NCI-H146 (cell line): ENCODE measurements around the gene TNIK.
"Not testable (repeated sequence)": the region's sequence is repeated elsewhere in the genome, so short reads cannot be mapped to it uniquely, and the experiment has no call there.

ENCODE experiments used
- DNase-seq: peaks from one replicate; lab custom pipeline; 2025; lab: John Stamatoyannopoulos, UW

TNIK gene

DNA sequence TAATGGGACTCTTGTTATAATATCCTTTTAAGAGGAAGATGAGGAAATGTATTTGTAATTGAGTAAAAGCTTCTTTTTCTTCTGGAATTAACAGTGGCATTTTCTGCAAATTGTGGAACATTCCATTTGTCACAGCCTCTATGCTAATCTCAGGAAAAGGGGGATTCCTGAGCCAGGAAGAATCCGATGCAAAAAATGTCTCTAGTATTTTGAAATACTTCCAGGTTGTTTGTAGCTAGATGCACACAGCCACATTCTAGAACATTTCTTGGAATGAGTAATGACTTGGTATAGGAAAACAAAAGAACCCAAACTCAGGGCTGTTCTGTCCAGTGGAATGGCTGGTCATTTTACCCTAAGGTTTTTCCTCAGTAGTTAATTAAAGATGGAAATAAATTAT, 335.2 kb downstream of the TNIK start:
- DNase-seq, result no peak

DNA sequence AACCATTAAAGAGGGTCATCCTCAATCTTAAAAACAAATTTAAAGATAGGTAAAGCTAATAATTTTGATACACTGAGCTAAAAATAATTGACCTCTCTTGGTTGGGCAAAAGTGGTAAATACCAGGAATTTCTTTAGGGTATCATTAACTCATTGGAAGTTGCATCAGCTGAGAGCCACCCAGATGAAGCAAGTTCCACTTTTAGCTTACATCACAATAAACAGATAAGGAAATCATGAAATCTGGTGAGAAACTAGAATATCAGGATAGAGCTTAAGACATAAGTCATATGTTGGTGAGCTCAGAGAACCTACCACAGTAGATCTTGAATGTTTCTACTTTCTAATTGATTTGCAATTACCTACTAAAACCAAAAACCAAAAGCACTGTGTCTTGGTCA, 336.3 kb downstream of the TNIK start:
- DNase-seq, result no peak

DNA sequence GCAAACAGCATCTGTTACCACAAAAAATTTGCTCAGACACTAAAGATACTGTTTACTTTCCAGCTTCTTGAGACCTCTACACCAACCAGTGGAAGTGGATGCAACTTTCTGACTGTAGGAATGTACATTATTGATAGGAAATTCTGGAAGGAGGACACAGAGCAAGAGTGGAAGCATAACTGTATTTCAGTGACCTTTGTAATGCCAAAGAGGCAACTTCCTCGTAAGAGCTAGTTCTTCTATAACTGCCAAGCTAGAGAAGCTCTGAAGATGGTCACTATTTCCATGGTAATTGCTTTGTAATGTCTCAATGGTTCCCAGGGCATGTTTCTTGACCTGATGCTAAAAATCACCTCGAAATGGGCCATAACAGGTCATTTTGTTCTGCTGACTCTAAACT, 337.3 kb downstream of the TNIK start:
- DNase-seq, result no peak

DNA sequence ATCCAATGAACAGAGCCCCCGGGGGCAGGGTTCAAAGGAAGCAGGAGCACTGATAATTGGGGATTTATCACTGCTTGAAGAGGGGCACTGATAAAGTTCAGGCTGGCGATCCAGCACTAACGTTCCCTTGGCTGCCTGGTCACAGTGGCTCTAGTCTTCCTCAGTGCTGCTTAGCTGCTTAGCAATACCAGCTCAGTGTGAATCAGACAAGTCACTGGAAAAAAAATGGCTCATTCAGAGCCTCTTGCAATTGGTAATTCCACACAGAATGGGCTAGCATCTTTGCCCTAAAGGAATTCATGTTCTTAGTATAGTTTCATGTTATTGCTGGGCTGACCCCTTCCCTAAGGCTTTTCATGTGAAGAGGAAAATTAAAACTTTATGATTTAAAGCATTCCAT, 338.0 kb downstream of the TNIK start:
- no peak for DNase-seq

DNA sequence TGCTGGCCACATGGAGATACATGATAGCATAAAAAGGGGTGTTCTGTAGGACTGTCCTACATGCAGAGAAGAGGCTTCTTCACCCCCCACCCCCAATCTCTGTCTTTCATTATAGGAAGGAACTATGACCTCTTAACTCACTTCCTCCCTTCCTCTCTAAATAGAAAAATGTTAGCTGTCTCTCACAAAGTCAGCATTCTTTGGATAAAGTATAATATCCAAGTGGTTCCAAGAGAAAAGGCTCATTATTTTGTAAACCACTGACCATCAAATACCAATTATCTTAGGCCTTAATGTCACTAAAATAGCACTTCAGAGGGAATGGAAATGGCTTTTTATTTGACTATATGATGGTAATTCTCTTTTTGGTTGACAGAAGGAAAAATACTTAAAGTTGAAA, 338.4 kb downstream of the TNIK start:
- DNase-seq, result no peak

DNA sequence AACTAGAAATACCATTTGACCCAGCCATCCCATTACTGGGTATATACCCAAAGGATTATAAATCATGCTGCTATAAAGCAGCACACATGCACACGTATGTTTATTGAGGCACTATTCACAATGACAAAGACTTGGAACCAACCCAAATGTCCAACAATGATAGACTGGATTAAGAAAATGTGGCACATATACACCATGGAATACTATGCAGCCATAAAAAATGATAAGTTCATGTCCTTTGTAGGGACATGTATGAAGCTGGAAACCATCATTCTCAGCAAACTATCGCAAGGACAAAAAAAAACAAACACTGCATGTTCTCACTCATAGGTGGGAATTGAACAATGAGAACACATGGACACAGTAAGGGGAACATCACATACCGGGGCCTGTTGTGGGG, 340.8 kb downstream of the TNIK start:
- not testable (repeated sequence) for DNase-seq

DNA sequence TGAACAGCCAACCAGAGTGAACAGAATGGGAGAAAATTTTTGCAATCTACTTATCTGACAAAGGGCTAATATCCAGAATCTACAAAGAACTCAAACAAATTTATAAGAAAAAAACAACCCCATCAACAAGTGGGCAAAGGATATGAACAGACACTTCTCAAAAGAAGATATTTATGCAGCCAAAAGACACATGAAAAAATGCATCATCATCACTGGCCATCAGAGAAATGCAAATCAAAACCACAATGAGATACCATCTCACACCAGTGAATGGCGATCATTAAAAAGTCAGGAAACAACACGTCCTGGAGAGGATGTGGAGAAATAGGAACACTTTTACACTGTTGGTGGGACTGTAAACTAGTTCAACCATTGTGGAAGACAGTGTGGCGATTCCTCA, 341.2 kb downstream of the TNIK start:
- not testable (repeated sequence) for DNase-seq

DNA sequence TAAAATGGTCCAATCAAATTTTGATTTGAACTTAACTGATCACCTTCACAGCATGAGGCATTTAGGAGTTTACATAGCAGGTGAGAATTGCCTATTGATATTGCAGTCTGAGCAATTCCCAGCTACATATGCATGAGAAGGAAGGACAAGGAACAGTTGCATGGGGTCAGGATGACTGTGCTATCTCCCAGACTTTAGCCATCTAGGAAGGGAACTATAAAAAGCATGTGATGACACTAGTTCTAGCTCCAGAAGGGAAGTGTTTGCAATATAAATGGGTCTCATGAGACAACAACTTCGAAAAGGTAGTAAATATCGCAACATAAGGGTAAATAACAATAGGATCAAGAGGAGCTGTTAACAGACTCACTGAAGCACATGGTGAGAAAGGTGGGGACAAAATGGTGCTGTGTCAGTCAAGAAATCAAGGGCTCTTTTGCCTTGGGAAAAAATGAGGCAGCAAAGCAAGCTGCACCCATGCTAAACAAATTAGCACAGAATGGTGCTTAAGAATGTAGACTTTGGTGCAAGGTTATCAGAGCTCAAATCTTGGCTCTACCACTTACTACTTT, 343.3 kb downstream of the TNIK start:
- DNase-seq, result no peak

DNA sequence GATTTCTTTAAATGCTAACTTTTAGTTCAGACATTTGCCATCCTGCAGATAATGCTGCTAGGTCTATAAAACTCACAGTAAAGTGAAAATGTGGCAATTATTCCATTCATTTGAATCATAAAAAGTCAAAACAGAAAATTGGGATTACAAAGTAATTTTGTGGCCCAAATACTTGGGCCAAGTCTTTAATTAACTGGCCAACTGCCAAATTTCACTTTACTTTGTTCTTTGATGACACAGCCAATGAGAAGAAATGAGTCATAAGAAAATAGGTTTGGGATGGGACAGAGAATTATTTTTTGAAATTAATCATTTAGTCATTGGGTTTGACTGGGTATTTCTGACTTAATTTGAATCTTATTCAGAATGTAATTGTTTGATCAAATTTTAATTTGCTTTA, 343.8 kb downstream of the TNIK start:
- no peak for DNase-seq

DNA sequence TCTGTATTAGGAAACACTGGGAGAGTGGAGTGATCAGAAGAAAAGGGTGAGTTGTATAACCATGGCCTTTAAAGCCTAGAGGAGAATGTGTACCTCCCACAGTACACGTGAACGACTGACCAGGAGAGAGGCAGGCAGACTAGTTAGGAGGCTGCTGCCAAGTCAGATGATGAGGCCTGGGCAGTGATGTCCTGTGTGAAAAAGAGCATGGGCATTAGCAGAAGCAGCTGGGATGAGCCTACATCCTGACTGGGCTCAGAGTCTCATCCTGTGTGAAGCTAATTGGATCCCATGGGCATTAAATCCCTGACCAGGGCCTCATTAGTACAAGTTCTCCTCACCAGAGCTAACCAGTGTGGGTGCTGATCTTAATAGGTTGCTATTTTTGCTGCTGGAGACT, 344.5 kb downstream of the TNIK start:
- DNase-seq, result no peak

DNA sequence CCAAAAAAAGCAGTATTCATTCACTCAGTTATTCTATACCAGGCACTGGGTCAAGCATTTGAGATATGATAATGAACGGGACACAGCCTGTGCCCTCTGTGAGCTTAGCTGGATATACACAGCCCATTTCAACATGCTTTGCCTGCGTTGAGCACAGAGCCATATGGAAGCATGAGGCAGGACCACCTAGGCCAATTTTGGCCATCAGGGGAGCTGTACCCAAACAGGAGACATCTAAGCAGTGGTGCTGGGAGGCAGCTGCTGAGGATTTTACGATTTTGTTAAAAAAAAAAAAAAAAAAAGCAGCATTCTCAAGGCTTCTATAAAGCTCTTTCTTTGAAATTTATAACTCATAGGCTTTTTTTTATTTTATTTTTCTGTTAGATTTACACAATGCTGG, 346.5 kb downstream of the TNIK start:
- DNase-seq, result no peak

DNA sequence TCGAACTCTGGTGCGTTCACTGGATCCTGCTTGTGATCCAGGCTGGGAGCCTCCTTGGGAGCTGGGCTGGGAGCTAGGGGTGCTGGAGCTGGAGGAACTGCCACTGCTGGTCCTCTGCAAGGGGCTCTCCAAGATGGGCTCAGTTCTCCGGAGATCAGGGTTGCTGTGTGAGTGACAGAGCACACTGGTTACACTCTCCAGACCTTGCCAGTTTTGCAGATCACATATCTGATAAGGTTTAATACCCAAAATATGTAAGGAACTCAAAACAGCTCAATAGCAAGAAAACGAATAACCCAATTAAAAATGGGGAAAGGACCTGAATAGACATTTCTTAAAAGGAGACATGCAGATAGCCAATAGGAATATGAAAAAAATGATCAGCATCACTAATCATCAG, 349.5 kb downstream of the TNIK start:
- DNase-seq, result no peak

DNA sequence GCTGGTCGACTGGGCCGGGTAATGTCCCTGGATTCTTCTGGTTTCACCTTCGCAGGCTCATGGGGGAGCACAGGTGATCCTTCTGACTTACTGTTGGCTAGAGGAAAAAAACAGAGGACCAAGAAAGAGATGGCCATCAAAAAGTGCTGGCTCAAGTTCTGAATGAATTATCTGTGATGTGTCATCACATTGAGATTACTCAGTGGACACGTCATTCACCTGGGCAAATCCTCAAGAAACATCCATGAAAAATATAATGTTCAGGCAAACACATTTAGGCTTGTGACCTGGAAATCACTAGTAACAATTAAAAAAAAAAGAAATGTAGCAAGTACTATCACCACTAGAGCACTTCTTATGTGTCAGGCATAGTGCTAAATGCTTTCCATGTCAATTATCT, 352.1 kb downstream of the TNIK start:
- DNase-seq, result no peak

DNA sequence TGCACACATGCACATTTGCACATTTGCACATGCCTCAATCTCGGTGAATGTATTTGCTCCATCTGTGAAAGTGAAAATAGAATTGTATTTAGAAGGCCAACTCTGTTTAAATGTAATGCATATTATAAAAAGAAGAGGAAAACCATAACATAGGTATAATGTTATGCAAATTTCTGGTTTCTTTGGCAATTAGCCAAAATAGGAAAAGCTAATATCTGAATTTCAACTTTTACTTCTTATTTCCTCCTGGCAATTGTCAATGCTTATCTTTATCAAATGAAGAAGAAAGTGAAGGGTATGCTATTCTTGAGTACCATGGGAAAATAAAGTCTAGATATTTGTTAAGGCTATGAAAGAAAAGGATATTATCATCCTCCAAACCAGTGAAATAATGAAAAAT, 357.0 kb downstream of the TNIK start:
- DNase-seq, result no peak

DNA sequence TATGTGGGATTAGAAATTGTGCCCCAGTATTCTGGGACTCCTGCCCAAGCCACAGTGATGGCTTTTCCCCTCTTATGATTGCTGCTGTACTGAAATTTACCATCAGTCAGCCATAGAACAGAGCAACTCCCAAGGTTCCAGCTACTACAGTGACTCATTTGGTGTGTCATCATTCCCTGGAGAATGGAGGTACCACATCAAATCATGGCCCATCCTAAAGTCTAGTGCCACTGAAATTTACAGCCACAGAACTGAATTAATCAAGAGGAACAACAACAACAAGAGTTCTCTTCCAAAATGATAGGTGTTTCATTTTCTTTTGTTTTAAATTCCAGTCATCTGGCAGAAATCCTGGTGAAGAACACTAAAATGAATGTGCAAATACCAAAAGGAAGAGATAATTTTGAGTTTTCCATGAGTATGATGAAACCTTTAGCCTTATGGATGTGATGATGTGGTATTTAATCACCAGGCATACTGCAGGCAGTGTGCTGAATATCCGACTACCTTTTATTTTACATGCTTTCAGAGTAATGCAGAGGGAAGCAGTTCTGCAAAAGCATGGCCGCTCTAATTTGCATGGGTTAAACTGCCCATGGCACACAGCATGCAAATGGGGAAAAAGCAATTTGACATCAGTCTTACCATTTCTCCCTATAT, 358.1 kb downstream of the TNIK start:
- DNase-seq, result no peak

DNA sequence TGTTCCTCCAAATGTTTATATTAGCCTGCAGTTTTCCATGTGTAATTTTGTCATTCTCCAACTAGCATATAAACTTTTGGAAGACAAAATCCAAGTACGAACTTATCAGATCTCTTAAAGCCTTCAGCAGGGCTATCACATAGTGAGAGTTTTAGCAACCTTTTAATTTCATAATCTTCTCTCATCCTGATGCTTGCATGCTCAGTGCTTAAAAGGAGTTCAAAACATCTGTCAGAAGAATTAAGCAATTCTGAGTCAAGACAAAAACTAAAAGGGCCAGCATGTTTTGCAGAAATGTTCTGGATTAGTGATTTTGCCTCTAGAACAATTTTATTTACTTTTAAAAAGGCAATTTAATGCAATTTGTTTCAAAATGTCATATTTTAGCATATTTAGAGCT, 360.3 kb downstream of the TNIK start:
- DNase-seq, result no peak

DNA sequence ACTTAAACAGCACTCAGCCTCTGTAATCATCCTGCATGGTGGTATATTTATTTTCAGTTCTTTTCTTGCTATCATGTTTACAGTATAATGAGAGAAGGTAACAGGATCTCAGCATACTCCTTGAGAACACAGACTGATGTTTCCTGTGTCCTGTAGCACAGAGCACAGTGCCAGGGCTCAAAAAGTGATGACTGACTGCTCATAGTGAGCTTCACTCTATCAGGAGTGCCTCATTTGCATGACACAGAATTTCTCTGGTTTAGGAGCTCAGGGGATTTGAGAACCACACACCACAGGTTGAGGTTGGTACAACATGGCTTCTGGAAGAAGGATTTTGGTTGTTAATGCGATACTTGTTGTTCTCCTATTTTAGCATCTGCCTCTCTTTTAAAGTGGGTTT, 365.1 kb downstream of the TNIK start:
- DNase-seq, result no peak

DNA sequence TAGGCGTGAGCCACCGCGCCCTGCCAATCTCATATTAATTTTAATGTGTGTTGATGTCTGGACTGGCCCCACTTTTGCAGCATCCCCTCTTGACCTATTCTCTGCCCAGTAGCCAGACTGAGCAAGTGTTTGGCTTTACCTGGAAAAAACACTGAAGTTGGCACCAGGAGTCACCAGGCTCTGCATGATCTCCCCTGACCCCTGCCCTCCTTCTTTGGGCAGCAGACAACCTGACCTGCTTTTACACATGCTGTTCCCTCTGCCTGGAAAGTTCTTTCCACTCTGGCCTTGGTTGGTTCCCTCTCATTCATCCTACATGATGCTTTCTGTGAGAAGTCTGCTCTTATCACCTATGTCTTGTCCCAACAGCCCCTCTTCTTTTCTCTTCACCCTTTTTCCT, 365.8 kb downstream of the TNIK start:
- no peak for DNase-seq

DNA sequence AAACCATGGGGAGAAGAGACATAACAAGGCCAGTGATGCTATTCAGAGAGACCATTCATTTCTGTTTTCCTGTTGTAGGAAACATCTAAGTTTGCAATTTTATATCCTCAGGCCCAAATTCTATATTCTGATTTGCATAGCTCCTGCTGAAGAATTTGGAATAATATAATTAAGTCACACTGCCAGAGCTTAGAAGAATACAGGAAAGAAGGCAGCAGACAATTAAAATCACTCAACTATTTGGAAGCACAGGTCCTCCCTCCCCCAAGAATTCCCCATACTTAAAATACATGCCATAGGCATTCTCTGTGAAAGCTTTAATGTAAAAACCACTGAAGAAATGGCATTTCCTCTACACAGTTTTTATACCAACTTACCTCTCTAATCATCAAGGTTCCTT, 366.7 kb downstream of the TNIK start:
- no peak for DNase-seq

DNA sequence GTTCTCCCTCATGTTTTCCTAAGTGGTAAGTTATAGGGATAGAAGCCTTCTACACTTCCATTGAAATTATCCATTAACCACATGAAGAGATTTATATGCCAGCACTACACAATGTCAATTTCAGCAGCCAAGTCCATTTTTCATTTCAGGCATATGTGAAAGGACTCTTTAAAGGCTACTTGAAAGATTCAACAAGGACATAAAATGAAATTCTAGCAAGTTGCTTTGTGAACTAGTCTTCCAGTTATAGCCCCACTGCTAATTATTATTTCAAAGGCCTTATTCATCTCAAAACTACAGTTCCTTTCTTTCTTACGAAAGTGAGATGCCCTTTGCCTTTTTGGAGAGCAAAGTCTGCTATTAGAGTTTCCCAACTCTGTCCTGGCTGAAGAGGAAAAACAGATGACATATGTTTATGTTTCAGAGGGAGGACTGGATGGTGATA, 367.7 kb downstream of the TNIK start:
- no peak for DNase-seq

DNA sequence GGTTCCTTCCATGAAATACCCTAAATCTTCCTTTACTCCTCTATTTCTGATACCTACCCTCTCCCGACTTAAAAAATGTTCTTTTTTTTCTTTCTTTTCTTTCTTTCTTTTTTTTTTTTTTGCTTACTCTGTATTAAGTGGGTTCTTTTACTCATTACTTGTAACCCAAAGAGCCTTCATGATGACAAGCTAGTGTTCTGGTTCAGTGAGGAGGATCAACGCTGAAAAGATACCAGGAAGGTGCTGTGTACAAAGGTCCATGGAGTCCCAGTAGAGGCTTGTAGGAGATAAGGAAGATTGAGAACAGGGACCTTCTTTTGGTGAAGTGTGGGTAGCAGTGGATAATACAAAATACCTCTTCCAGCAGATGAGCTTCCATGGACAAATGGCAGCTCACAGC, 369.9 kb downstream of the TNIK start:
- no peak for DNase-seq

DNA sequence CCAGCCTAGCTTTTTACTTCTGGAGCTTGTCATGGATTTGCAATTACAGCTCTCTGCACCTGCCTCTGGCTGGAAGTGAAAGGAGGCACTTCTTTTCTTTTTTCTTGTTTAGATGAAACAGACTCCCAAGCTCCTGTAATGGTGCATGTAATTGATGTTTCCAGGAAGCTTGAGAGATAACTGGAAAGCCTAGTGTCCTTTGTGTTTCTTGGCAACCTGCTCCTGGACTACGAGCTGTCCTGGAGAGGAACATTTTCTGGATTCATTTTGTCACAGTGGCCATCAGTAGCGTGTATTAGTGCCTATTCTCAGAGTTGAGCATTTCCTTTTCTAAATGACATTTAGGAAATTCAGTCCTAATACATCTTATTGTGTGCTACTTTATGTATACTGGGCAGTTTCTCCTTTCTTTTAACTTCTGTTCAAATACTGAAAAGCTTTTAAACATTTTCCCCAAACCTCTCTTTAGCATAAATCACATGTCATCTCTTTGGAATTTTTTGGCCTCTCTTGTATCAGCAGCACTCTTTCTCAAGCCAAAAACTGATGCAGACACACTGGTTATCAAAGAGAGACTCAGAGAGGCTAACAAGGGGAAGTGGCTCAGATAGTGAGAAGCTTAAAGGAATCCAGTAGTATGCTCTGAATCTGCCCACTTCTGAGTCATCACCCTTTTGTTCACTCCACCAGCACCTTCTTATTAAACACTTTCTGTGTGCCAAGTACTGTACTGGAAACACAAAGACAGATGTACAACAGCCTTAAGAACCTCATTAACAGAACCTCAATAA, 371.0 kb downstream of the TNIK start:
- no peak for DNase-seq

DNA sequence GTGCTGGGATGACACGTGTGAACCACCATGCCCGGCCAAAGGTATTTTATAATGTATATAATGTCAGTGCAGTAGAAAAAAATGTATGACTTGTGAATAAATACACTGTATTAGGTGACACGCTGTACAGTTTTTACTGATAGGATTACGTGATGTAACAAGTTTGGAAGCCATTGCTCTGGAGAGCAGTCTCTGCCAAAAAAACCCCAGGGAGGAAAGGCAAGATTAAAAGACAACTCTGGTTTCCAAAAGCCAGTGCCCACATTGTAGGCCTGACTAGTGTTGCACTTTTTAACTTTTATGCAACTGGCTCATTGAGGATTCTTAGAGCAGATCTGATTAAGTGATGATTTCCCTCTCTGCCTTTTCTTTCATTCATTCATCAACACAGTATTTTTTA, 371.7 kb downstream of the TNIK start:
- no peak for DNase-seq

DNA sequence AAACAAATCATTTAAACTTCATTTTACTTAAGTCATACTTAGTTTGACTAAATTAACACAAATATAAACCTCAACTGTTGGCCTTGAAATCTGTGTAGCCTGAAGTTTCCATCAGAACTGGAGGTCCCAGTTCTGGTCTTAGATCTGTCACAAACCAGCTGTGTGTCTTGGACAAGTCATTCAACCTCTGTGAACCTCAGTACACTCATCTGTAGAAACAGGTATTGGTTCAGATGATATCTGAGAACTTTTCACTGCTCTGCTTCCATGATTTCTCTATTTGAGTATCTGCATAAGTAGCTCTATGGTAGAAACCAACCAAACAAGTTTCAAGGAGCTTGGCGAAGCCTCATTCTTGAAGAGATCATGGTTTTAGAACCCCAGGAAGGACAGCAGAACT, 373.3 kb downstream of the TNIK start:
- DNase-seq, result no peak
